ENCODE measurements around the gene TMUB2. TPM values are rescaled to one million over a fixed set of nuclear protein-coding genes. Genes with fewer than 3 reads are reported as not detected.
"Not testable (repeated sequence)": the region's sequence is repeated elsewhere in the genome, so short reads cannot be mapped to it uniquely, and the experiment has no call there.

TMUB2 gene
- total and polyA plus RNA-seq, 8 donors = 10.4 to 50.9 (median 15.9) TPM

DNA sequence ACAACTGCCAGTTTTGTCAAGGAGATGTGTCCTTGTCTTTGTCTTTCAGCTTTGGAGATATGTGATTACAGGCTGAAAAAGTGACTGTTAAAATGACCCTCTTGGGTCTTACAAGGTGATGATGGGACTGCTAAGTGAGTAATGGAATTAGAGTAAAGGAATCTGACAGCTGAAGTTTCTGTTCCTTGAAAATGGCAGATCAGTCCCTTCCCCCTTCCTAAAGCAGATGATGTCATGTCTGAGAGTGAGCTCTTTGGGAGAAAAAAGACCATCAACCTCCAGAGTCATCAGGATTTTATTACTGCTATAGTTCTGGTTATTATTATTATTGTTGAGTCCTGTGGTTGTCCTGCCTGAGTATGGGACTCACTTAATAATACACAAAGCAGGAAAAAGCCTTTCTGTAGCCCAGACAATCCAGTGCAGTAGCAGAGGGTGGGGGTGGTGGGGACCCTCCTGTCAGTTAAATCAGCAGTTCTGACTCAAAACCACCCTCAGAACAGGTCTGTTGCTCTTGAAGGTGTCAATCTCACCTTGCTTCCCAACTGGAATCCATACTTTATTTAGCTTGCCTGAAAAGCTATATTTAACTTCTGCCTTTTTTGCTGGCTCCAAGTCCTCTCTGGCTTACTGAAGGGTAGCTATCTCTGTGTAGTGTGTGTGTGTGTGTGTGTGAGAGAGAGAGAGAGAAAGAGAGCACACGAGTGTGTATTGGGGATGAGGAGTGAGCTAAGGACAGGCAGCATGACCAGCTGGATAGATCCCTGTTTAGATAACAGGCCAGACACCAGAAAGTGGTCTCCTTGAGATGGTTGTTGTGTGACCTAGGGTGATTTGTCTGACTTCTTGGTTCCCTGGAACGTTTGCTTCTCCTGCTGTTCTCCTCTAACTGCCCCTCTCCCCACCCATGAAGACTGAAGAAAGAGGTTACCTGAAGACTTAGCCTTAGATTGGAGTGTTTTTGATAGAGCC, 40.1 kb upstream of the TMUB2 start:
- no peaks in the 10 kb centered on the region for H3K36me3 ChIP-seq
- H3K9me3 ChIP-seq = no peaks in the 10 kb centered on the region
- TF ChIP-seq CTCF (IDR thresholded peaks at IDR 0.05) = no peak
- H3K4me1 ChIP-seq = peaks cover 0 to 4% (median 0%) of the 10 kb centered on the region in 3 donors
- WGBS, 2 donors = 40 to 44% methylated on average over 2 of the region's 2 CpGs
- intact Hi-C loops (cut with DNase I) = no loop called here
- H3K27ac ChIP-seq = no peak overlapping the region
- H3K27me3 ChIP-seq = no peaks in the 10 kb centered on the region
- DNase-seq (no peak), FAIRE-seq (no peak), ATAC-seq (no peak)
- H3K4me3 ChIP-seq = no peak overlapping the region

DNA sequence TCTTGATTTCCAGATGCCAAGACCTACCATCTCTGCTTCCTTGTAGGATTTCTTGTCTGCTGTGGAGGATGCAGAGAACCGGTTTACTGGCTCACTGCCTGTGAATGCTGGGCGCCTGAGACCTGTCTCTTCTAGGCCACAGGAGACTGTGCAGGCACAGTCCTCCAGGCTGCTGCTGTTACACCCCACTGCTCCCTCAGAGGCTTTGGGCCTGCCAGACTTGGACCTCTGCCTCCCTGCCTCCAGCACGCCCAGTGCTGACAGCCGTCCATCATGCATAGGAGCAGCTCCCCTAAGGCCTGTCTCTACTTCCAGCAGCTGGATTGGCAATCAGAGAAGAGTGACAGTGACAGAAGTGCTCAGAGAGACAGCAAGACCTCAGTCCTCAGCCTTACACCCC, 39.0 kb upstream of the TMUB2 start:
- FAIRE-seq (no peak), DNase-seq (no peak), ATAC-seq (no peak)
- Histone ChIP-seq H3K4me1 (no peaks in the 10 kb centered on the region), H3K27ac (no peak overlapping the region), H3K4me3 (no peak overlapping the region), H3K27me3 (no peaks in the 10 kb centered on the region), H3K9me3 (no peaks in the 10 kb centered on the region), H3K36me3 (no peaks in the 10 kb centered on the region)
- intact Hi-C loops (cut with DNase I) = no loop called here
- no peak for TF ChIP-seq CTCF (IDR thresholded peaks at IDR 0.05)
- 78 to 93% methylated on average over 4 of the region's 4 CpGs for WGBS, 2 donors

DNA sequence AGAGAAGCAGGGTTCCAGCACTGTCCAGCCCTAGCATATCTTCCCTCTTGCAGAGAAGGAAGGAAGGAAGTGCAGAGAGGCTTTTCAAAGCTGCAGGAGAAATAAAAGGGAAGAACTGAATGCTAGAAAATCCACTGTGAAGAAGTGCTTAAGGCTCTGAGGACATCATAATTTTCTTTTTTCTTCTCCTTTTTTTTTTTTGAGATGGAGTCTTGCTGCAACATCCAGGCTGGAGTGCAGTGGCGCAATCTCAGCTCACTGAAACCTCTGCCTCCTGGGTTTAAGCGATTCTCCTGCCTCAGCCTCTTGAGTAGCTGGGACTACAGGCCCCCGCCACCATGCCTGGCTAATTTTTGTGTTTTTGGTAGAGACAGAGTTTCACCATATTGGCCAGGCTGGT, 37.7 kb upstream of the TMUB2 start:
- H3K27me3 ChIP-seq; intact Hi-C loops (cut with DNase I); FAIRE-seq; H3K4me1 ChIP-seq; H3K36me3 ChIP-seq; ATAC-seq; H3K27ac ChIP-seq; DNase-seq; H3K4me3 ChIP-seq; H3K9me3 ChIP-seq: not testable (repeated sequence)
- WGBS, 2 donors = 88 to 92% methylated on average over 3 of the region's 3 CpGs

DNA sequence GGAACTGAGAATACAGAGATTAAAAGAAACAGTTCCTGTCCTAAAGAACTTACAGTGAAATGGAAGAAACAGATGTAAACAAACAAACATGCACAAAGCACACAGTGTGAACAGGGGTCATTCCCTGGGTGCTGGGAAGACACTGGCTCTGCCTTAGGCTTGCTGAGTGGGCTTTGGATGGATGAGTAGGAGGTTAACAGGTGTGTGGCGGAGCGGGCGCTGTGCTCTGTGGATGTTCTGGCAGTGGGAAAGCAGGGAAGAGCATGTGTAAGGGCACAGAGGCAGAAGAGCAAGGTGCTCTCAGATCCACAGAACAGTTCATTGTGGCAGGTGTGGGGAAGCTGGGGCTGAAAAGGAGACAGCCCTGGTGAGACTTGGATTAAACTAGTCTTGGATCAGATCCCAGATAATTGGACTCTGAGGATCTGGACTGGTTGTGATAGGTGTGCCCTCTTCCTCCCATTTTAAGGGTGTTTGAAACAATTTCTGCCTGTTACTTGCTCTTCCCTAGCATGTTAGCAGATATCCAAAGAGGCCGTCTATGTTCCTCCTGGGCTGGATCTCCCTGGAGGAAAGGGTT, 36.9 kb upstream of the TMUB2 start:
- ATAC-seq (no peak), DNase-seq (no peak), FAIRE-seq (no peak)
- intact Hi-C loops (cut with DNase I) = no loop called here
- H3K4me1 ChIP-seq = no peaks in the 10 kb centered on the region
- H3K27ac ChIP-seq = no peak overlapping the region
- H3K27me3 ChIP-seq = no peaks in the 10 kb centered on the region
- no peaks in the 10 kb centered on the region for H3K9me3 ChIP-seq
- no peaks in the 10 kb centered on the region for H3K36me3 ChIP-seq
- WGBS, 2 donors = 93 to 97% methylated on average over 4 of the region's 4 CpGs
- H3K4me3 ChIP-seq = no peak overlapping the region
- no peak for TF ChIP-seq CTCF (IDR thresholded peaks at IDR 0.05)

- Histone ChIP-seq H3K4me3 (no peak overlapping the region), H3K9me3 (no peaks in the 10 kb centered on the region), H3K27me3 (no peaks in the 10 kb centered on the region), H3K36me3 (no peaks in the 10 kb centered on the region), H3K27ac (no peak overlapping the region), H3K4me1 (no peaks in the 10 kb centered on the region)
- DNase-seq (no peak), FAIRE-seq (no peak), ATAC-seq (no peak)
- 93 to 100% methylated on average over 4 of the region's 4 CpGs for WGBS, 2 donors
- intact Hi-C loops (cut with DNase I) = no loop called here
- no peak for TF ChIP-seq CTCF (IDR thresholded peaks at IDR 0.05)
Observed at GRCh38 chr17:44152875-44153274, 33.9 kb upstream of the TMUB2 start.
